AG04450 (cell line): ENCODE data around the gene SEMA7A. TPM values are rescaled to one million over a fixed set of nuclear protein-coding genes. Genes with fewer than 3 reads are reported as not detected.

Experiments used
- CTCF ChIA-PET: fragments of 300-600, 350-600 bp; formaldehyde crosslinking; extraction: SDS; loops from one replicate; lab custom pipeline; 2022; ENCODE audit warnings: antibody characterized with exemption, inconsistent platforms; lab: Charles Lee
- POLR2A ChIA-PET: fragments of 350-600 bp; formaldehyde crosslinking; extraction: SDS; loops from one replicate; lab custom pipeline; 2021; ENCODE audit warnings: antibody characterized with exemption, inconsistent platforms; lab: Yijun Ruan, JAX
- DNase-seq: peaks from one replicate; pipeline ENCODE4 v3.0.0-alpha.2; 2011; ENCODE audit warnings: low read depth, low spot score
- H3K27ac ChIP-seq: one replicate; pipeline ENCODE4 v1.5.1; 2012; ENCODE audit warnings: low read depth, low read length, control low read depth
- H3K27me3 ChIP-seq: one replicate; pipeline ENCODE4 v1.6.0; 2012; ENCODE audit warnings: low read length; ENCODE audit not compliant: control insufficient read depth, insufficient read depth
- H3K4me3 ChIP-seq: 2 replicates; pipeline ENCODE4 v1.5.1; 2011; ENCODE audit warnings: mild to moderate bottlenecking, low read depth, low read length, control low read depth
- H3K9me3 ChIP-seq: 2 replicates; pipeline ENCODE4 v1.5.1; 2012; ENCODE audit warnings: low read length; ENCODE audit not compliant: control insufficient read depth, insufficient read depth
- CTCF ChIP-seq: IDR thresholded peaks from 2 replicates; pipeline ENCODE4 v1.5.1; 2011; ENCODE audit warnings: low read depth, low read length, control low read depth, inconsistent platforms
- polyA plus RNA-seq: library from polyadenylated mRNA; depleted of rRNA; stranded (reverse); fragments of >200 nt; gene quantifications from 2 replicates; pipeline ENCODE4 v1.2.3, GENCODE V29; 2011

The SEMA7A gene
- polyA plus RNA-seq, 1 experiment, result 7.5 TPM

GRCh38 chr15:74419432-74419831 is 14.3 kb downstream of the SEMA7A start:
- CTCF ChIA-PET, result no interaction called here
- no peaks in the 10 kb centered on the region for H3K9me3 ChIP-seq
- TF ChIP-seq CTCF, result no peak
- H3K4me3 ChIP-seq, result no peak overlapping the region
- no peaks in the 10 kb centered on the region for H3K27me3 ChIP-seq
- H3K27ac ChIP-seq, result no peak overlapping the region
- POLR2A ChIA-PET, result interaction anchor here (1.3 kb wide), 1 partner anchor 12 kb away, joined by 4 read pairs; no protein-coding TSS in a partner anchor
- no peak for DNase-seq

- POLR2A ChIA-PET, result interaction anchor here (1.3 kb wide), 1 partner anchor 11 kb away, joined by 4 read pairs; no protein-coding TSS in a partner anchor
- DNase-seq, result no peak
- Histone ChIP-seq H3K4me3 (no peak overlapping the region), H3K27ac (peak overlapping the region; percentile 39), H3K27me3 (no peaks in the 10 kb centered on the region), H3K9me3 (no peaks in the 10 kb centered on the region)
- CTCF ChIA-PET, result interaction anchor here (0.6 to 1.3 kb wide), 2 partner anchors 36 to 363 kb away, joined by 3 read pairs; no protein-coding TSS in a partner anchor
- no peak for TF ChIP-seq CTCF
Measured at GRCh38 chr15:74418575-74419338, 15.0 kb downstream of the SEMA7A start.

GRCh38 chr15:74417670-74418069 is 16.1 kb downstream of the SEMA7A start:
- TF ChIP-seq CTCF, result no peak
- Histone ChIP-seq H3K4me3 (no peak overlapping the region), H3K9me3 (no peaks in the 10 kb centered on the region), H3K27ac (peak overlapping the region; percentile 57), H3K27me3 (no peaks in the 10 kb centered on the region)
- ChIA-PET CTCF (interaction anchor here (1.3 kb wide), 1 partner anchor 35 kb away, joined by 3 read pairs; no protein-coding TSS in a partner anchor), POLR2A (no interaction called here)
- no peak for DNase-seq

GRCh38 chr15:74417225-74417624 is 16.5 kb downstream of the SEMA7A start:
- TF ChIP-seq CTCF, result no peak
- H3K27ac ChIP-seq, result peak overlapping the region; percentile 57
- ChIA-PET CTCF (interaction anchor here (1.3 kb wide), 1 partner anchor 35 kb away, joined by 3 read pairs; no protein-coding TSS in a partner anchor), POLR2A (no interaction called here)
- DNase-seq, result no peak
- H3K4me3 ChIP-seq, result no peak overlapping the region
- no peaks in the 10 kb centered on the region for H3K9me3 ChIP-seq
- no peaks in the 10 kb centered on the region for H3K27me3 ChIP-seq
